K562 (cell line): Measurements from ENCODE around the gene PGAP2. TPM values are rescaled to one million over a fixed set of nuclear protein-coding genes. Genes with fewer than 3 reads are reported as not detected.
A peak's percentile ranks its signal among the peaks of the same experiment; 100 is the strongest.

Experiments used
- CHCHD3 ChIP-seq: fragments of 250-450 bp; sonication (Bioruptor Pico); IDR thresholded peaks from 2 replicates; pipeline ENCODE4 v2.1.2; 2022; ENCODE audit warnings: mild to moderate bottlenecking
- DNMT1 ChIP-seq: fragments of 450-650 bp; IDR thresholded peaks from 2 replicates; pipeline ENCODE4 v1.6.1; 2016; ENCODE audit warnings: antibody characterized with exemption, mild to moderate bottlenecking
- FOXJ3 ChIP-seq: sonication (generic); formaldehyde crosslinking; IDR thresholded peaks from 2 replicates; pipeline ENCODE4 v1.4.0; 2020; ENCODE audit warnings: mild to moderate bottlenecking, missing genetic modification reagents
- KAT7 ChIP-seq: sonication (generic); formaldehyde crosslinking; IDR thresholded peaks from 2 replicates; pipeline ENCODE4 v1.8.0; 2022; ENCODE audit warnings: missing genetic modification reagents, mild to moderate bottlenecking, borderline replicate concordance
- MEF2A ChIP-seq: IDR thresholded peaks from 2 replicates; pipeline ENCODE4 v1.6.1; 2011; ENCODE audit warnings: low read depth, mild to moderate bottlenecking, low read length, moderate library complexity; ENCODE audit not compliant: control insufficient read depth
- POU5F1 ChIP-seq: fragments of 150-350 bp; IDR thresholded peaks from 2 replicates; pipeline ENCODE4 v1.6.1; 2014; ENCODE audit warnings: borderline replicate concordance, low read length, low read depth, mild to moderate bottlenecking; ENCODE audit not compliant: partially characterized antibody
- ZNF280B ChIP-seq: fragments of 250-450 bp; sonication (Bioruptor Pico); IDR thresholded peaks from 2 replicates; pipeline ENCODE4 v1.5.1; 2021; ENCODE audit warnings: mild to moderate bottlenecking
- ZNF717 ChIP-seq: fragments of 250-450 bp; sonication (Bioruptor Pico); IDR thresholded peaks from 2 replicates; pipeline ENCODE4 v1.5.0; 2021
- polyA plus RNA-seq, 8 experiments: library from polyadenylated mRNA; depleted of rRNA in 4 of 8; stranded (reverse) in 5 of 8; unstranded in 3 of 8; fragments of >200 nt; fragmentation: Nextera tagmentation in 2 of 8; fragmentation: Illumina TruSeq in 1 of 8; extraction: Ambion mirVana in 2 of 8; extraction: Trizol in 1 of 8; gene quantifications; 2 replicates each; pipeline versions ENCODE4 v1.2.1 to v1.2.3, GENCODE V29; 2011 to 2014; ENCODE audit warnings: inconsistent platforms in 1 of 8, missing spikeins in 1 of 8
- total RNA-seq, 7 experiments: library from RNA; depleted of rRNA in 6 of 7; stranded (reverse); fragments of >200 nt in 6 of 7; fragmentation: Illumina TruSeq in 2 of 7; extraction: Trizol in 2 of 7; gene quantifications; 2 replicates each; pipeline versions ENCODE4 v1.2.1 to v1.2.3, GENCODE V29; 2011 to 2021; ENCODE audit warnings: low replicate concordance in 1 of 7
- TF ChIP-seq, protein P1 (sequence below): fragments of 450-650 bp; formaldehyde crosslinking; IDR thresholded peaks from 2 replicates; pipeline ENCODE4 v1.4.0; 2020; ENCODE audit warnings: mild to moderate bottlenecking, moderate library complexity
- TF ChIP-seq, protein P2 (sequence below): sonication (generic); formaldehyde crosslinking; IDR thresholded peaks from 2 replicates; pipeline ENCODE4 v1.8.0; 2022; ENCODE audit warnings: missing genetic modification reagents, mild to moderate bottlenecking, moderate library complexity, borderline replicate concordance
- TF ChIP-seq, protein P3 (sequence below), 2 experiments: fragments of 250-450 bp in 1 of 2; fragments of 450-650 bp in 1 of 2; sonication (Bioruptor Pico) in 1 of 2; IDR thresholded peaks; 2 replicates each; pipeline versions ENCODE4 v1.6.1 to v1.8.0; 2016 to 2021; ENCODE audit warnings: mild to moderate bottlenecking in 2 of 2, moderate library complexity in 2 of 2, missing compliant biosample characterization in 1 of 2, missing genetic modification characterization in 1 of 2
- TF ChIP-seq, protein P4 (sequence below): sonication (generic); formaldehyde crosslinking; IDR thresholded peaks from 2 replicates; pipeline ENCODE4 v1.8.1; 2023; ENCODE audit warnings: missing genetic modification reagents, mild to moderate bottlenecking, borderline replicate concordance
- TF ChIP-seq, protein P5 (sequence below): fragments of 450-650 bp; formaldehyde crosslinking; IDR thresholded peaks from 2 replicates; pipeline ENCODE4 v1.4.0; 2020; ENCODE audit warnings: mild to moderate bottlenecking

Gene PGAP2
- total and polyA plus RNA-seq, 9 of the 15 experiments (the other 6 are each of a cell fraction or from before 2014, with no cell fraction given), result 17.9 to 47.2 (median 33.7) TPM

GRCh38 chr11:3855808-3856491, 47.6 kb downstream of the PGAP2 start (continued):
- TF ChIP-seq, protein P1, sequence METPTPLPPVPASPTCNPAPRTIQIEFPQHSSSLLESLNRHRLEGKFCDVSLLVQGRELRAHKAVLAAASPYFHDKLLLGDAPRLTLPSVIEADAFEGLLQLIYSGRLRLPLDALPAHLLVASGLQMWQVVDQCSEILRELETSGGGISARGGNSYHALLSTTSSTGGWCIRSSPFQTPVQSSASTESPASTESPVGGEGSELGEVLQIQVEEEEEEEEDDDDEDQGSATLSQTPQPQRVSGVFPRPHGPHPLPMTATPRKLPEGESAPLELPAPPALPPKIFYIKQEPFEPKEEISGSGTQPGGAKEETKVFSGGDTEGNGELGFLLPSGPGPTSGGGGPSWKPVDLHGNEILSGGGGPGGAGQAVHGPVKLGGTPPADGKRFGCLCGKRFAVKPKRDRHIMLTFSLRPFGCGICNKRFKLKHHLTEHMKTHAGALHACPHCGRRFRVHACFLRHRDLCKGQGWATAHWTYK (CRISPR knock-in tag), result peak; percentile 22; the same call in 1 of the 2 replicates
- TF ChIP-seq ZNF717 (no peak), CHCHD3 (no peak), MEF2A (no peak), KAT7 (CRISPR knock-in tag) (no peak), ZNF280B (CRISPR knock-in tag) (no peak), POU5F1 (no peak), FOXJ3 (CRISPR knock-in tag) (no peak), DNMT1 (no peak)
- TF ChIP-seq, protein P2, sequence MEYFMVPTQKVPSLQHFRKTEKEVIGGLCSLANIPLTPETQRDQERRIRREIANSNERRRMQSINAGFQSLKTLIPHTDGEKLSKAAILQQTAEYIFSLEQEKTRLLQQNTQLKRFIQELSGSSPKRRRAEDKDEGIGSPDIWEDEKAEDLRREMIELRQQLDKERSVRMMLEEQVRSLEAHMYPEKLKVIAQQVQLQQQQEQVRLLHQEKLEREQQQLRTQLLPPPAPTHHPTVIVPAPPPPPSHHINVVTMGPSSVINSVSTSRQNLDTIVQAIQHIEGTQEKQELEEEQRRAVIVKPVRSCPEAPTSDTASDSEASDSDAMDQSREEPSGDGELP (CRISPR knock-in tag), result peak; percentile 56; the same call in 1 of the 2 replicates
- TF ChIP-seq, protein P3, sequence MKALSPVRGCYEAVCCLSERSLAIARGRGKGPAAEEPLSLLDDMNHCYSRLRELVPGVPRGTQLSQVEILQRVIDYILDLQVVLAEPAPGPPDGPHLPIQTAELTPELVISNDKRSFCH (CRISPR knock-in tag; IDR thresholded peaks at IDR 0.05), result no peak
- TF ChIP-seq, protein P3 (tag; IDR thresholded peaks at IDR 0.05), result 0 out of 2 replicates have a peak, but pooled peaks have one; percentile 2
- TF ChIP-seq, protein P4, sequence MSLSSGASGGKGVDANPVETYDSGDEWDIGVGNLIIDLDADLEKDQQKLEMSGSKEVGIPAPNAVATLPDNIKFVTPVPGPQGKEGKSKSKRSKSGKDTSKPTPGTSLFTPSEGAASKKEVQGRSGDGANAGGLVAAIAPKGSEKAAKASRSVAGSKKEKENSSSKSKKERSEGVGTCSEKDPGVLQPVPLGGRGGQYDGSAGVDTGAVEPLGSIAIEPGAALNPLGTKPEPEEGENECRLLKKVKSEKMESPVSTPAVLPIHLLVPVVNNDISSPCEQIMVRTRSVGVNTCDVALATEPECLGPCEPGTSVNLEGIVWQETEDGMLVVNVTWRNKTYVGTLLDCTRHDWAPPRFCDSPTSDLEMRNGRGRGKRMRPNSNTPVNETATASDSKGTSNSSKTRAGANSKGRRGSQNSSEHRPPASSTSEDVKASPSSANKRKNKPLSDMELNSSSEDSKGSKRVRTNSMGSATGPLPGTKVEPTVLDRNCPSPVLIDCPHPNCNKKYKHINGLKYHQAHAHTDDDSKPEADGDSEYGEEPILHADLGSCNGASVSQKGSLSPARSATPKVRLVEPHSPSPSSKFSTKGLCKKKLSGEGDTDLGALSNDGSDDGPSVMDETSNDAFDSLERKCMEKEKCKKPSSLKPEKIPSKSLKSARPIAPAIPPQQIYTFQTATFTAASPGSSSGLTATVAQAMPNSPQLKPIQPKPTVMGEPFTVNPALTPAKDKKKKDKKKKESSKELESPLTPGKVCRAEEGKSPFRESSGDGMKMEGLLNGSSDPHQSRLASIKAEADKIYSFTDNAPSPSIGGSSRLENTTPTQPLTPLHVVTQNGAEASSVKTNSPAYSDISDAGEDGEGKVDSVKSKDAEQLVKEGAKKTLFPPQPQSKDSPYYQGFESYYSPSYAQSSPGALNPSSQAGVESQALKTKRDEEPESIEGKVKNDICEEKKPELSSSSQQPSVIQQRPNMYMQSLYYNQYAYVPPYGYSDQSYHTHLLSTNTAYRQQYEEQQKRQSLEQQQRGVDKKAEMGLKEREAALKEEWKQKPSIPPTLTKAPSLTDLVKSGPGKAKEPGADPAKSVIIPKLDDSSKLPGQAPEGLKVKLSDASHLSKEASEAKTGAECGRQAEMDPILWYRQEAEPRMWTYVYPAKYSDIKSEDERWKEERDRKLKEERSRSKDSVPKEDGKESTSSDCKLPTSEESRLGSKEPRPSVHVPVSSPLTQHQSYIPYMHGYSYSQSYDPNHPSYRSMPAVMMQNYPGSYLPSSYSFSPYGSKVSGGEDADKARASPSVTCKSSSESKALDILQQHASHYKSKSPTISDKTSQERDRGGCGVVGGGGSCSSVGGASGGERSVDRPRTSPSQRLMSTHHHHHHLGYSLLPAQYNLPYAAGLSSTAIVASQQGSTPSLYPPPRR, result no peak
- TF ChIP-seq, protein P5, sequence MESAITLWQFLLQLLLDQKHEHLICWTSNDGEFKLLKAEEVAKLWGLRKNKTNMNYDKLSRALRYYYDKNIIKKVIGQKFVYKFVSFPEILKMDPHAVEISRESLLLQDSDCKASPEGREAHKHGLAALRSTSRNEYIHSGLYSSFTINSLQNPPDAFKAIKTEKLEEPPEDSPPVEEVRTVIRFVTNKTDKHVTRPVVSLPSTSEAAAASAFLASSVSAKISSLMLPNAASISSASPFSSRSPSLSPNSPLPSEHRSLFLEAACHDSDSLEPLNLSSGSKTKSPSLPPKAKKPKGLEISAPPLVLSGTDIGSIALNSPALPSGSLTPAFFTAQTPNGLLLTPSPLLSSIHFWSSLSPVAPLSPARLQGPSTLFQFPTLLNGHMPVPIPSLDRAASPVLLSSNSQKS (CRISPR knock-in tag), result no peak
